ENCODE measurements around the gene FCRLB.

Gene FCRLB

DNA sequence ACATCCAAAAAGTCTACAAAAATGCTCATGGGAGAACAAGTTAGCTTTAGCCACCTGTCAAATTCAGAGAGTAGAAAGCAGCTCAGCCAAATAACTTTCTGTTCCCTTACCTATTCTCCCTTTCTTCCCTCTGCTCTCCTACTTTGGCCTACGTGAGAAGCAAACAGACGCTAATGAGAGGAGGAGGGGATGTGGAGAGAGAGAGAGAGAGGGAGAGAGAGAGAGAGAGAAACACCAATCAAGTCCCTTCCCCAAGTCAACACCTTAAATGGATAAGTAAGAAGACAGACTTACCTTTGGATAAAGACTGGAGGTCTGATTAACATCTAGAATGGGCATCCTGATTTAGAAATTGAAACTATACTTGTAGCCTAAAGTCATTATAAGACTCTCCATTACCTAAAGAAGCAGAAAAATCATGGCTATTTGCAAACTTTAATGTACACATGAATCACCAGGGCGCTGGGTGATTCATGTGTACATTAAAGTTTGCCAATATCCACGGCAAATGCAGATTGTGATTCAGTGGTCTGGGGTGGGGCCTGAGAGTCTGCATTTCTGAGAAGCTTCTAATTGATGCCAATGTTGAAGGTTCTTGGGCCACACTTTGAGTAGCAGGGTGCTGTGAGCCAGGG lies 15.1 kb downstream of the FCRLB start:
- Histone ChIP-seq H3K4me3 (ENCODE audit: low read depth, low read length) (no peak overlapping the region), H3K36me3 (ENCODE audit: control insufficient read depth in 2 of 2, insufficient read depth in 1 of 2, low read length in 2 of 2) (no peaks in the 10 kb centered on the region), H3K9me3 (ENCODE audit: control insufficient read depth, insufficient read depth, low read depth, low read length) (no peaks in the 10 kb centered on the region), H3K4me1 (ENCODE audit: control insufficient read depth, insufficient read depth, low read length) (no peaks in the 10 kb centered on the region), H3K27ac (ENCODE audit: extremely low read depth, low read depth, low read length) (no peak overlapping the region)
- ChIA-PET POLR2A (interaction anchor here (0.6 to 3.6 kb wide), 2 partner anchors 13 to 56 kb away, joined by 5 to 10 read pairs; partner anchors contain the start of gene DUSP12), CTCF (interaction anchor here (0.7 to 1.8 kb wide), 5 partner anchors 8 to 261 kb away, joined by 3 to 8 read pairs (median 4); no protein-coding TSS in a partner anchor)
- TF ChIP-seq ZNF366 (tag by site-specific recombination; conservative IDR thresholded peaks at IDR 0.05): no peak
- TF ChIP-seq ZNF596 (tag by site-specific recombination; IDR thresholded peaks at IDR 0.05): peak; percentile 48; the same call in 1 of the 2 replicates

DNA sequence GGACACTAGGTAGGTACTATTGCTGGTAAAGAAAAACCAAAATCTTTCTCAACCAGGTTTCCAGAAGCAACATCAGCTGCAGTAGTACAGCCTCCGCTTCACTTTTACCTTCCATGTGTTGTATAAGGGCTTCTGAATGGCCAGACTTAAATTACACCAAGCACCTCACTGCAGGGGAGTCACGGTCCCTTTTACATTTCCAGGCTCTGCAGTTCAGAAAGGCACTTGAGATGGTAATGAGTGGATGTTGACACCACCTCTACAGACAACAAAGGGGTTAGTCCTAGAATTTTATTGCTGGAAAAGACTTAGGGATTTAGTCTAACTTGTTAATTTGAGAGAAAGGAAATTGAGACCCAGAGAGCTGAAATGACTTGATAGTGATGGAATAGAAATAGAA lies 16.3 kb downstream of the FCRLB start:
- Histone ChIP-seq H3K9me3 (ENCODE audit: control insufficient read depth, insufficient read depth, low read depth, low read length) (no peaks in the 10 kb centered on the region), H3K4me3 (ENCODE audit: low read depth, low read length) (no peak overlapping the region), H3K4me1 (ENCODE audit: control insufficient read depth, insufficient read depth, low read length) (no peaks in the 10 kb centered on the region), H3K27ac (ENCODE audit: extremely low read depth, low read depth, low read length) (no peak overlapping the region), H3K36me3 (ENCODE audit: control insufficient read depth in 2 of 2, insufficient read depth in 1 of 2, low read length in 2 of 2) (no peaks in the 10 kb centered on the region)
- CTCF ChIA-PET: interaction anchor here (0.6 to 7.3 kb wide), 17 partner anchors 9 to 1154 kb away, joined by 3 to 58 read pairs (median 4); partner anchors contain the start of gene DUSP12
- POLR2A ChIA-PET: interaction anchor here (1.1 to 3.6 kb wide), 2 partner anchors 11 to 12 kb away, joined by 3 to 10 read pairs; partner anchors contain the start of gene DUSP12
- TF ChIP-seq ZBTB48 (tag by site-specific recombination; IDR thresholded peaks at IDR 0.05): no peak
- no peak for TF ChIP-seq GFI1B (tag by site-specific recombination; IDR thresholded peaks at IDR 0.05)
- TF ChIP-seq OVOL3 (tag by site-specific recombination; IDR thresholded peaks at IDR 0.05): no peak
- TF ChIP-seq, protein P1, sequence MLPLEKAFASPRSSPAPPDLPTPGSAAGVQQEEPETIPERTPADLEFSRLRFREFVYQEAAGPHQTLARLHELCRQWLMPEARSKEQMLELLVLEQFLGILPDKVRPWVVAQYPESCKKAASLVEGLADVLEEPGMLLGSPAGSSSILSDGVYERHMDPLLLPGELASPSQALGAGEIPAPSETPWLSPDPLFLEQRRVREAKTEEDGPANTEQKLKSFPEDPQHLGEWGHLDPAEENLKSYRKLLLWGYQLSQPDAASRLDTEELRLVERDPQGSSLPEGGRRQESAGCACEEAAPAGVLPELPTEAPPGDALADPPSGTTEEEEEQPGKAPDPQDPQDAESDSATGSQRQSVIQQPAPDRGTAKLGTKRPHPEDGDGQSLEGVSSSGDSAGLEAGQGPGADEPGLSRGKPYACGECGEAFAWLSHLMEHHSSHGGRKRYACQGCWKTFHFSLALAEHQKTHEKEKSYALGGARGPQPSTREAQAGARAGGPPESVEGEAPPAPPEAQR (tag by site-specific recombination; IDR thresholded peaks at IDR 0.05): no peak
- no peak for TF ChIP-seq ZNF837 (tag by site-specific recombination; IDR thresholded peaks at IDR 0.05)
- no peak for TF ChIP-seq ZNF548 (tag by site-specific recombination; IDR thresholded peaks at IDR 0.05)
- TF ChIP-seq ZNF239 (tag by site-specific recombination; IDR thresholded peaks at IDR 0.05): no peak
- TF ChIP-seq ZNF510 (tag by site-specific recombination; IDR thresholded peaks at IDR 0.05; ENCODE audit: insufficient replicate concordance): no peak
- no peak for TF ChIP-seq ZNF654 (tag by site-specific recombination; IDR thresholded peaks at IDR 0.05; ENCODE audit: low read depth)
- TF ChIP-seq ZNF529 (tag by site-specific recombination; IDR thresholded peaks at IDR 0.05; ENCODE audit: insufficient replicate concordance): no peak
- no peak for TF ChIP-seq GLIS2 (tag by site-specific recombination; IDR thresholded peaks at IDR 0.05)
- no peak for TF ChIP-seq ZNF140 (tag by site-specific recombination; IDR thresholded peaks at IDR 0.05)
- TF ChIP-seq ZNF677 (tag by site-specific recombination; IDR thresholded peaks at IDR 0.05): no peak
- TF ChIP-seq, protein P2, sequence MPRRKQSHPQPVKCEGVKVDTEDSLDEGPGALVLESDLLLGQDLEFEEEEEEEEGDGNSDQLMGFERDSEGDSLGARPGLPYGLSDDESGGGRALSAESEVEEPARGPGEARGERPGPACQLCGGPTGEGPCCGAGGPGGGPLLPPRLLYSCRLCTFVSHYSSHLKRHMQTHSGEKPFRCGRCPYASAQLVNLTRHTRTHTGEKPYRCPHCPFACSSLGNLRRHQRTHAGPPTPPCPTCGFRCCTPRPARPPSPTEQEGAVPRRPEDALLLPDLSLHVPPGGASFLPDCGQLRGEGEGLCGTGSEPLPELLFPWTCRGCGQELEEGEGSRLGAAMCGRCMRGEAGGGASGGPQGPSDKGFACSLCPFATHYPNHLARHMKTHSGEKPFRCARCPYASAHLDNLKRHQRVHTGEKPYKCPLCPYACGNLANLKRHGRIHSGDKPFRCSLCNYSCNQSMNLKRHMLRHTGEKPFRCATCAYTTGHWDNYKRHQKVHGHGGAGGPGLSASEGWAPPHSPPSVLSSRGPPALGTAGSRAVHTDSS (tag by site-specific recombination; IDR thresholded peaks at IDR 0.05): no peak

DNA sequence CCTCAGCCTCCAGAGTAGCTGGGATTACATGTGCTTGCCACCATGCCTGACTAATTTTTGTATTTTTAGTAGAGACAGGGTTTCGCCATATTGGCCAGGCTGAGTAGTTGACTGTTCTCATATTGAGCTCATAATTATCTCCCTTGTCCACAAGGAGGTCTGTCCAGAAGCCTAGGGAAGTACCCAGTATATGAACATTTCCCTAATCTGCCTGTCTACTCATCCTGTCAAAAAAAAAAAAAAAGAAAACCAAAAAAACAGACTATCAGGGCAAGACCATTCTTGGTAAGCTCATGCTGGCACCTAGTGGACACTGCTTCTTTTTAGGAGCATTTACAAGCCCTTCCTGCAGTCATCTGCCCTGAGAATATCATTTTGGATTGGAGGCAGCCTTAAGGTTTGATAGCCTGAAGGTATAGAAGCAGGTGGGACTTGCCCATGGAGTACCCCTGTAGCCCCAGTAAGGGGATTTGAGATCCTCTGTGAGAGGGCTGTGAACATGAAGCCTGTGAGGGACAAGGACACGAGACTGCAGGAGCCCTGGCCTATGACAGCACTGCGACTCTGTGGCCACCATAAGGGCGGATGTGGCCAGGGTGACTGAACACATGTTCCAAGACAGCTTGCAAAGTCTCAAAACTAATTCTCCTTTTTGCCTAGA lies 17.4 kb downstream of the FCRLB start:
- H3K36me3 ChIP-seq (ENCODE audit: control insufficient read depth in 2 of 2, insufficient read depth in 1 of 2, low read length in 2 of 2): no peaks in the 10 kb centered on the region
- TF ChIP-seq, protein P3, sequence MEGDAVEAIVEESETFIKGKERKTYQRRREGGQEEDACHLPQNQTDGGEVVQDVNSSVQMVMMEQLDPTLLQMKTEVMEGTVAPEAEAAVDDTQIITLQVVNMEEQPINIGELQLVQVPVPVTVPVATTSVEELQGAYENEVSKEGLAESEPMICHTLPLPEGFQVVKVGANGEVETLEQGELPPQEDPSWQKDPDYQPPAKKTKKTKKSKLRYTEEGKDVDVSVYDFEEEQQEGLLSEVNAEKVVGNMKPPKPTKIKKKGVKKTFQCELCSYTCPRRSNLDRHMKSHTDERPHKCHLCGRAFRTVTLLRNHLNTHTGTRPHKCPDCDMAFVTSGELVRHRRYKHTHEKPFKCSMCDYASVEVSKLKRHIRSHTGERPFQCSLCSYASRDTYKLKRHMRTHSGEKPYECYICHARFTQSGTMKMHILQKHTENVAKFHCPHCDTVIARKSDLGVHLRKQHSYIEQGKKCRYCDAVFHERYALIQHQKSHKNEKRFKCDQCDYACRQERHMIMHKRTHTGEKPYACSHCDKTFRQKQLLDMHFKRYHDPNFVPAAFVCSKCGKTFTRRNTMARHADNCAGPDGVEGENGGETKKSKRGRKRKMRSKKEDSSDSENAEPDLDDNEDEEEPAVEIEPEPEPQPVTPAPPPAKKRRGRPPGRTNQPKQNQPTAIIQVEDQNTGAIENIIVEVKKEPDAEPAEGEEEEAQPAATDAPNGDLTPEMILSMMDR (tag by site-specific recombination; IDR thresholded peaks at IDR 0.05): peak; percentile 70
- TF ChIP-seq ZBTB17 (tag by site-specific recombination; IDR thresholded peaks at IDR 0.05) (0 out of 2 replicates have a peak, but pooled peaks have one; percentile 29), ZNF707 (tag by site-specific recombination; IDR thresholded peaks at IDR 0.05) (no peak), ZFP37 (tag by site-specific recombination; IDR thresholded peaks at IDR 0.05) (no peak), ZNF654 (tag by site-specific recombination; IDR thresholded peaks at IDR 0.05; ENCODE audit: low read depth) (peak; percentile 96)
- no peak overlapping the region for H3K27ac ChIP-seq (ENCODE audit: extremely low read depth, low read depth, low read length)
- H3K4me3 ChIP-seq (ENCODE audit: low read depth, low read length): no peak overlapping the region
- H3K4me1 ChIP-seq (ENCODE audit: control insufficient read depth, insufficient read depth, low read length): no peaks in the 10 kb centered on the region
- POLR2A ChIA-PET: interaction anchor here (0.5 to 3.6 kb wide), 4 partner anchors 11 to 14 kb away, joined by 3 to 10 read pairs (median 6); partner anchors contain the start of gene DUSP12
- no peaks in the 10 kb centered on the region for H3K9me3 ChIP-seq (ENCODE audit: control insufficient read depth, insufficient read depth, low read depth, low read length)
- CTCF ChIA-PET: interaction anchor here (0.7 to 7.3 kb wide), 17 partner anchors 10 to 477 kb away, joined by 3 to 58 read pairs (median 4); partner anchors contain the start of gene DUSP12

Data from HEK293 (cell line).